ENCODE measurements around the gene POP5.

POP5 gene

GRCh38 chr12:120580787-120581723 is at the start of gene POP5:
TSS of gene POP5 (minus strand) at chr12:120581402. CDS start at chr12:120581362, 40 bp downstream.
- Histone ChIP-seq H3K27me3 (no peaks in the 10 kb centered on the region), H3K36me3 (peaks cover 25 to 40% (median 38%) of the 10 kb centered on the region in 3 donors), H3K9me3 (no peaks in the 10 kb centered on the region), H3K4me3 (peak within 1 kb of the TSS; percentile 75 to 78), H3K4me1 (peaks cover 0 to 35% (median 22%) of the 10 kb centered on the region in 4 donors), H3K27ac (peak within 1 kb of the TSS; percentile 69)
- DNase-seq = peak; percentile 98
- intact Hi-C loops (cut with DNase I; ENCODE audit: low total_unique reads) = loop anchor here (5.0 to 10.0 kb wide), 5 partner anchors 66 to 524 kb away; partner anchors contain the start of gene UNC119B
- TF ChIP-seq CTCF (IDR thresholded peaks at IDR 0.05) = no peak

- no peak for TF ChIP-seq CTCF (IDR thresholded peaks at IDR 0.05)
- intact Hi-C loops (cut with DNase I; ENCODE audit: low total_unique reads) = no loop called here
- Histone ChIP-seq H3K27me3 (peaks cover 0 to 9% of the 10 kb centered on the region in 2 donors), H3K36me3 (no peaks in the 10 kb centered on the region), H3K27ac (no peak overlapping the region), H3K9me3 (no peaks in the 10 kb centered on the region), H3K4me3 (no peak overlapping the region), H3K4me1 (no peaks in the 10 kb centered on the region)
- no peak for DNase-seq
These were observed 49.1 kb upstream of the POP5 start for GRCh38 chr12:120630104-120630892.

- Histone ChIP-seq H3K27ac (no peak overlapping the region), H3K27me3 (peaks cover 0 to 7% of the 10 kb centered on the region in 2 donors), H3K4me1 (no peaks in the 10 kb centered on the region), H3K4me3 (no peak overlapping the region), H3K9me3 (no peaks in the 10 kb centered on the region), H3K36me3 (no peaks in the 10 kb centered on the region)
- no peak for TF ChIP-seq CTCF (IDR thresholded peaks at IDR 0.05)
- DNase-seq = no peak
- intact Hi-C loops (cut with DNase I; ENCODE audit: low total_unique reads) = no loop called here
These were observed 47.7 kb upstream of the POP5 start for GRCh38 chr12:120628919-120629318.

DNA sequence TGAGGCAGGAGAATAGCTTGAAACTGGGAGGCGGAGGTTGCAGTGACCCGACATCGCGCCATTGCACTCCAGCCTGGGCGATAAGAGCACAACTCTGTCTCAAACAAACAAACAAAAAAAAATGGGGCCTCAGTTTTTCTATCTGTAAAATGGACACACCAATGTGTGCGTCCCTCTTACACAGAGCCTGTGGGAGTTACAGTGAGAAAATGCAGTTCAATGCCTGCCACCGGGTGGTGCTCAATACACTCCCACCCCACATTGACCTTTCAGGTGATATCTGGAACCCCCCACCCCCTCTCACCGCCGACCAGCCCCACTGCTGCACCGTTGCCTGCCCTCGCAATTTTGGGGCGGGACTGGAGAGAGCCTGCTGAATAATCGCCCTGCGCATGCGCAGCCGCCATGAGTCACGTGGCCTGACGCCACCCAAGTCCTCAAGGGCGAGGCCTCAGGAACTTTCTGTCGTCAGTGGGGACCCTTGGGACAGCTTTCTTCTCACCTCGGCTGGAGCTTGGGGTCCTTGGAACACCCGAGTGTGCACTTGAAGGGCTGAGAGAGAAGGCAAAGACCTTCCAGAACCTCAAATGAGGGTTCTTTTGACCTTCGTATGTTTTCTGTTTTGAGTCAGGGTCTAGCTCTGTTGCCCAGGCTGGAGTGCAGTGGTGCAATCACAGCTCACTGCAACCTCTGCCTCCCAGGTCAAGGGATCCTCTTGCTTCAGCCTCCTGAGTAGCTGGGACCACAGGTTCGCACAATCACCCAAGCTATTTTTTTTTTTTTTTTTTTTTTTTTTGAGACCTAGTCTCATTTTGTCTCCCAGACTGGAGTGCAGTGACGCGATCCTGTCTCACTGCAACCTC is 44.6 kb upstream of the POP5 start:
- Histone ChIP-seq H3K9me3 (no peaks in the 10 kb centered on the region), H3K4me1 (no peaks in the 10 kb centered on the region), H3K36me3 (no peaks in the 10 kb centered on the region), H3K27ac (no peak overlapping the region), H3K4me3 (no peak overlapping the region), H3K27me3 (peaks cover 0 to 9% of the 10 kb centered on the region in 2 donors)
- DNase-seq = no peak
- TF ChIP-seq CTCF (IDR thresholded peaks at IDR 0.05) = no peak
- intact Hi-C loops (cut with DNase I; ENCODE audit: low total_unique reads) = no loop called here

- H3K4me1 ChIP-seq = no peaks in the 10 kb centered on the region
- H3K27ac ChIP-seq = no peak overlapping the region
- no peaks in the 10 kb centered on the region for H3K9me3 ChIP-seq
- H3K4me3 ChIP-seq = no peak overlapping the region
- DNase-seq = no peak
- no peak for TF ChIP-seq CTCF (IDR thresholded peaks at IDR 0.05)
- peaks cover 0 to 42% of the 10 kb centered on the region in 2 donors for H3K27me3 ChIP-seq
- H3K36me3 ChIP-seq = no peaks in the 10 kb centered on the region
- intact Hi-C loops (cut with DNase I; ENCODE audit: low total_unique reads) = no loop called here
These were observed 39.4 kb upstream of the POP5 start for GRCh38 chr12:120620624-120621023.
